ENCODE results near the gene TSPAN32. TPM values are rescaled to one million over a fixed set of nuclear protein-coding genes. Genes with fewer than 3 reads are reported as not detected.

TSPAN32 gene
- total and polyA plus RNA-seq, 12 donors: 2.3 to 47.5 (median 23.3) TPM

DNA sequence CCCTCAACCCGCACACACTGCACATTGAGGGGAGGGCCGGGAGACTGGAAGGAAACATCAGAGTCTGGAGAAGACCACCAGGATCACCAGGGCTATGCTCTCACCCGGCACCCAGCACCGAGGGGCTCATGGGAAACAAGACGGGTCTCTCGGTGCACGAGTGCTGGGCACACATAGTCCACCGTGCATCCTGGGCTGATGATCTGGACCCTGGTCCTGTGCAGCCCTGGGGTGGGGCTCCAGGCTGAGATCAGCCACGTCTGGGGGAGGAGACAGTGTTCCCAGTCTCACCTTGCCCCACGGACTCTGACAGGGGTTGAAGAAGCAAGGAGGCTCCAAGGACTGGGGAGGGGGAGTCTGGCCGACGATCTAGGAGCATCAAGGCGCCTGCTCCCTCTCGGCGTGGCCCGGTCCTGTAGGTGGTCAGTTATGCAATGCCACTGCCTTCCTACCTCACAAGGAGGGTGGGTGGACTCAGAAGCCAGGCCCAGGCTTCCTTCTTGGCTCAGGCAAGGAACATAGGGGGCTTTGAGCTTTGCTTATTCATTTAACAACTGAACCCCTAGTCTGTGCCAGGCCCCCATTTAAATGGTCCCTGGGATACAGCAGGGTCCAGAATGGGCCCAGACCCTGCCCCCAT lies 63.9 kb downstream of the TSPAN32 start:
- WGBS, 2 donors: 89 to 91% methylated on average over 16 of the region's 16 CpGs
- H3K4me1 ChIP-seq: peaks cover 0 to 30% (median 19%) of the 10 kb centered on the region in 9 donors
- peak overlapping the region in 1 of 10 donors; percentile 71 for H3K27ac ChIP-seq
- no peak overlapping the region for H3K4me3 ChIP-seq
- H3K36me3 ChIP-seq: no peaks in the 10 kb centered on the region
- intact Hi-C loops (cut with DNase I): loop anchor here in 1 of 10 donors (2.0 kb wide), 1 partner anchor 39 kb away; no protein-coding TSS in a partner anchor
- no peak for DNase-seq
- peak in 1 of 8 donors; percentile 3 for ATAC-seq
- TF ChIP-seq, protein P1, sequence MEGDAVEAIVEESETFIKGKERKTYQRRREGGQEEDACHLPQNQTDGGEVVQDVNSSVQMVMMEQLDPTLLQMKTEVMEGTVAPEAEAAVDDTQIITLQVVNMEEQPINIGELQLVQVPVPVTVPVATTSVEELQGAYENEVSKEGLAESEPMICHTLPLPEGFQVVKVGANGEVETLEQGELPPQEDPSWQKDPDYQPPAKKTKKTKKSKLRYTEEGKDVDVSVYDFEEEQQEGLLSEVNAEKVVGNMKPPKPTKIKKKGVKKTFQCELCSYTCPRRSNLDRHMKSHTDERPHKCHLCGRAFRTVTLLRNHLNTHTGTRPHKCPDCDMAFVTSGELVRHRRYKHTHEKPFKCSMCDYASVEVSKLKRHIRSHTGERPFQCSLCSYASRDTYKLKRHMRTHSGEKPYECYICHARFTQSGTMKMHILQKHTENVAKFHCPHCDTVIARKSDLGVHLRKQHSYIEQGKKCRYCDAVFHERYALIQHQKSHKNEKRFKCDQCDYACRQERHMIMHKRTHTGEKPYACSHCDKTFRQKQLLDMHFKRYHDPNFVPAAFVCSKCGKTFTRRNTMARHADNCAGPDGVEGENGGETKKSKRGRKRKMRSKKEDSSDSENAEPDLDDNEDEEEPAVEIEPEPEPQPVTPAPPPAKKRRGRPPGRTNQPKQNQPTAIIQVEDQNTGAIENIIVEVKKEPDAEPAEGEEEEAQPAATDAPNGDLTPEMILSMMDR (IDR thresholded peaks at IDR 0.05): no peak
- H3K27me3 ChIP-seq: no peaks in the 10 kb centered on the region
- H3K9me3 ChIP-seq: no peaks in the 10 kb centered on the region

DNA sequence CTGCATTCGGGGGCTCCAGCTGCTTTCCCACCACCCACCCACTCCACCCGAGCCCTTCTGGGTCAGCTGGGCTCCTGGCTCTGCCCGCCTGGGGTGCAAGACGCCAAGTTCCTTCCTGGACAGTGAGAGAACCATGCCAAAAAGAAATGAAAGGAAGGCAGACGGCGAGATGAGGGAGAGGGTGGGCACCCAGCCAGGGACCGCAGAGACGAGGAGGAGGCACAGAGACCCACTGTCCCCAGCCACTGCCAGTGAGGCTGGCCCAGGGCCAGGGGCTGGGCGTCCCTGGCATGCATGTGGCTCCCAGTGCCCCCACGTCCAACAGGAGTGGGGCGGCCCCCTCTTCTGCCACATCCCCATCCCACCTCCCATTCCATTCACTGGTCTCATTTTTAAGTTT lies 64.5 kb downstream of the TSPAN32 start:
- TF ChIP-seq, protein P1 (IDR thresholded peaks at IDR 0.05): no peak
- no peak overlapping the region for H3K4me3 ChIP-seq
- H3K27ac ChIP-seq: peak overlapping the region in 1 of 10 donors; percentile 71
- DNase-seq (no peak), ATAC-seq (peak in 3 of 8 donors; percentile 11 to 34 (median 32))
- 38 to 49% methylated on average over 11 of the region's 11 CpGs for WGBS, 2 donors
- H3K4me1 ChIP-seq: peaks cover 0 to 30% (median 19%) of the 10 kb centered on the region in 9 donors
- H3K9me3 ChIP-seq: no peaks in the 10 kb centered on the region
- intact Hi-C loops (cut with DNase I): no loop called here
- no peaks in the 10 kb centered on the region for H3K27me3 ChIP-seq
- no peaks in the 10 kb centered on the region for H3K36me3 ChIP-seq

DNA sequence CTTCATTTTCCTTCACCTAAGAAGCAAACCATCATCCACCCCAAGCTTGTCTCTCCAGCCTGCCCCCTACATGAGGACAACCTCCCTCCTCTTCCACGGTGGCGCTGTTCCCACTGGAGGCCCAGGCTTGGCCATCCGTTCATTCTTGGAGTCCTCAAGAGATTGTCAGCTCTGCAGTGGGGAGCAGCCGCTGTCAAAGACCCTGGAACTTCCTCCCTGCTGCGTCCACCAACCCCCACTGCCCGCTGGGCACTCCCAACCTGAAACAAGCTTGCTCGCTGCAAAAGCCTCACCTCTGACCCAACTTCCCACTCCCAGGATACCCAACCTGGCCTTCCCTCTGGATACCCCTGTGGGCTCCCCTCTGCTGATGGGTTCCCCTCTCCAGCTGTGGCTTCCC lies 64.9 kb downstream of the TSPAN32 start:
- ATAC-seq (peak in 1 of 8 donors; percentile 37), DNase-seq (no peak)
- Histone ChIP-seq H3K27me3 (no peaks in the 10 kb centered on the region), H3K27ac (peak overlapping the region in 1 of 10 donors; percentile 71), H3K4me1 (peaks cover 0 to 30% (median 19%) of the 10 kb centered on the region in 9 donors), H3K4me3 (no peak overlapping the region), H3K9me3 (peaks cover 0 to 2% (median 0%) of the 10 kb centered on the region in 11 donors), H3K36me3 (no peaks in the 10 kb centered on the region)
- TF ChIP-seq, protein P1 (IDR thresholded peaks at IDR 0.05): no peak
- intact Hi-C loops (cut with DNase I): no loop called here
- WGBS, 2 donors: 81% methylated on average over 7 of the region's 7 CpGs

DNA sequence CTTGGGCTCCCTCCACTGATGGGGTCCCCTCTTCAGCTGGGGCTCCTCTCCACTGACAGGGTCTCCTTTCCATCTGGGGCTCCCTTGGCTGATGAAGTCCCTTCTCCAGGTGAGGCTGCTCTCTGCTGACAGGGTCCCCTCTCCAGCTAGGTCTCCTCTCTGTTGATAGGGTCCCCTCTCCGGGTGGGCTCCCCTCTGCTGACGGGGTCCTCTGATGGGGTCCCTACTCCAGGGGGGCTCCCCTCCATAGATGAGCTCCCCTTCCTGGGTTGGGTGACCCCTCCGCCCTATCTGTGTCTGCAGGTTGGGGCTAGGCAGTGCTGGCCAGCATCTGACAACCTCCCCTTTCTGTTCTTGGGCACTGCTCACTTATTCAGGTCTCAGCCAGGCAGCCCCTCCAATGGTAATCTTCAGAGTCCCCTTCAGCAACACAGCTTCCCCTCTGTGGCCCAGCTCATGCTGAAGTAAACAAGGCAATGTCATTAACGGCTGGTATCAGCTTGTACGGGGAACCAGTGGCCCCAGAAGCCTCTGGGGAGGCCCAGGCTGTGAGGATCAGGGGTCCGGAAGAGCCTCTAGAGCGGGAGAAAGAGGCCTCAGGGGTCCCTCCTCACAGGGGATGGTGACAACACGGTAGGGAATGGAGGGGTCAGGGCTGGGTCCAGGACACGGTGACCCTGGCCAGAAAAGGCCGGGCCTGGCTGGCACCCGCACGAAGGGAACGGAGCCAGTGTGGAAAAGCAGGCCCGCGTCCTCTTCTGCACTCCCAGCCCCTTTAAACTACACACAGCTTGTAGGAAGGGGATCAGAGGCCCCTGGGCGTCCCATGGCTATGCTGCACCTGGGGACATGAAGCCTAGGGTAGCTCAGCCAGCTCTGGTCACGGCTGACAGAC lies 65.7 kb downstream of the TSPAN32 start:
- Histone ChIP-seq H3K4me3 (no peak overlapping the region), H3K4me1 (peaks cover 0 to 30% (median 19%) of the 10 kb centered on the region in 9 donors), H3K9me3 (peaks cover 0 to 3% (median 0%) of the 10 kb centered on the region in 11 donors), H3K36me3 (no peaks in the 10 kb centered on the region), H3K27me3 (no peaks in the 10 kb centered on the region), H3K27ac (peak overlapping the region in 6 of 10 donors; percentile 40 to 72 (median 58))
- WGBS, 2 donors: 52 to 65% methylated on average over 17 of the region's 17 CpGs
- intact Hi-C loops (cut with DNase I): no loop called here
- TF ChIP-seq, protein P1 (IDR thresholded peaks at IDR 0.05): no peak
- DNase-seq (no peak), ATAC-seq (peak in 7 of 8 donors; percentile 18 to 52 (median 41))
